RWPE2 (cell line): ENCODE data around the gene NHLRC2.

Experiments used
- ATAC-seq: fragments of 200-7000 bp; cut with Tn5 transposase; 3 replicates; pipeline ENCODE4 v1.9.1; 2021; ENCODE audit warnings: low read depth
- DNase-seq: peaks from one replicate; pipeline ENCODE4 v3.0.0-alpha.2; 2020; ENCODE audit warnings: low spot score
- H3K27ac ChIP-seq: fragments of 450-650 bp; 2 replicates; pipeline ENCODE4 v1.5.1; 2017; ENCODE audit warnings: mild to moderate bottlenecking; ENCODE audit not compliant: poor library complexity, severe bottlenecking
- H3K27me3 ChIP-seq: fragments of 250-450 bp; sonication (Bioruptor Pico); 2 replicates; pipeline ENCODE4 v1.5.1; 2021; ENCODE audit warnings: mild to moderate bottlenecking, moderate library complexity; ENCODE audit not compliant: insufficient read depth, poor library complexity, severe bottlenecking
- H3K36me3 ChIP-seq: fragments of 250-450 bp; sonication (Bioruptor Pico); 2 replicates; pipeline ENCODE4 v1.5.1; 2020; ENCODE audit warnings: low read depth, mild to moderate bottlenecking, moderate library complexity
- H3K4me1 ChIP-seq: fragments of 250-450 bp; sonication (Bioruptor Pico); 2 replicates; pipeline ENCODE4 v1.5.1; 2021; ENCODE audit warnings: mild to moderate bottlenecking, moderate library complexity; ENCODE audit not compliant: insufficient read depth, poor library complexity, severe bottlenecking
- H3K4me3 ChIP-seq: fragments of 250-450 bp; sonication (Bioruptor Pico); 2 replicates; pipeline ENCODE4 v1.5.1; 2021; ENCODE audit warnings: mild to moderate bottlenecking, moderate library complexity; ENCODE audit not compliant: severe bottlenecking
- H3K9me3 ChIP-seq: fragments of 250-450 bp; sonication (Bioruptor Pico); 2 replicates; pipeline ENCODE4 v1.5.1; 2021; ENCODE audit warnings: mild to moderate bottlenecking, moderate library complexity; ENCODE audit not compliant: severe bottlenecking
- TF ChIP-seq, protein P1 (sequence below): fragments of 450-650 bp; IDR thresholded peaks from one replicate; pipeline ENCODE4 v1.5.1; 2017; ENCODE audit warnings: mild to moderate bottlenecking, moderate library complexity; ENCODE audit not compliant: poor library complexity, severe bottlenecking

NHLRC2 gene

DNA sequence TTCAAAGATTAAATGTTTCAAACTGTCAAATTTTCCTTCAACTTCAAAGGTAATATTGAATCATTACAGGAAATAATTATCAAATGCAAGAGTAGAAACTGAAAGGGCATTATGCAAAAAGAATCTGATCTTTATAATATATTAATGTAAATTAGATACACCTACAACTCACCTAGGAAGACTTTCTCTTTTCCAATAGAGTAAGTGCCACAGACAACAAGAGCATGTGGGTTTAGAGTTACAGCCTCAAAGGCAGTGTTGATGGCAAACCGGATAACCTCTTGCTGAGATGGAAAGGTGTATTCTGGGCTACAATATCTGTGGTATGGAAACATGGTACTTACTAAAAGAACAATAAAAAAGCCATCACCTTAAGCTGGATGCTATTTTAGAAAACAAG, 12.3 kb upstream of the NHLRC2 start:
- peaks cover 67% of the 10 kb centered on the region for H3K36me3 ChIP-seq
- TF ChIP-seq, protein P1, sequence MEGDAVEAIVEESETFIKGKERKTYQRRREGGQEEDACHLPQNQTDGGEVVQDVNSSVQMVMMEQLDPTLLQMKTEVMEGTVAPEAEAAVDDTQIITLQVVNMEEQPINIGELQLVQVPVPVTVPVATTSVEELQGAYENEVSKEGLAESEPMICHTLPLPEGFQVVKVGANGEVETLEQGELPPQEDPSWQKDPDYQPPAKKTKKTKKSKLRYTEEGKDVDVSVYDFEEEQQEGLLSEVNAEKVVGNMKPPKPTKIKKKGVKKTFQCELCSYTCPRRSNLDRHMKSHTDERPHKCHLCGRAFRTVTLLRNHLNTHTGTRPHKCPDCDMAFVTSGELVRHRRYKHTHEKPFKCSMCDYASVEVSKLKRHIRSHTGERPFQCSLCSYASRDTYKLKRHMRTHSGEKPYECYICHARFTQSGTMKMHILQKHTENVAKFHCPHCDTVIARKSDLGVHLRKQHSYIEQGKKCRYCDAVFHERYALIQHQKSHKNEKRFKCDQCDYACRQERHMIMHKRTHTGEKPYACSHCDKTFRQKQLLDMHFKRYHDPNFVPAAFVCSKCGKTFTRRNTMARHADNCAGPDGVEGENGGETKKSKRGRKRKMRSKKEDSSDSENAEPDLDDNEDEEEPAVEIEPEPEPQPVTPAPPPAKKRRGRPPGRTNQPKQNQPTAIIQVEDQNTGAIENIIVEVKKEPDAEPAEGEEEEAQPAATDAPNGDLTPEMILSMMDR, result no peak
- DNase-seq (no peak), ATAC-seq (no peak)
- H3K9me3 ChIP-seq, result no peaks in the 10 kb centered on the region
- no peaks in the 10 kb centered on the region for H3K4me1 ChIP-seq
- no peak overlapping the region for H3K4me3 ChIP-seq
- no peak overlapping the region for H3K27ac ChIP-seq
- no peaks in the 10 kb centered on the region for H3K27me3 ChIP-seq

DNA sequence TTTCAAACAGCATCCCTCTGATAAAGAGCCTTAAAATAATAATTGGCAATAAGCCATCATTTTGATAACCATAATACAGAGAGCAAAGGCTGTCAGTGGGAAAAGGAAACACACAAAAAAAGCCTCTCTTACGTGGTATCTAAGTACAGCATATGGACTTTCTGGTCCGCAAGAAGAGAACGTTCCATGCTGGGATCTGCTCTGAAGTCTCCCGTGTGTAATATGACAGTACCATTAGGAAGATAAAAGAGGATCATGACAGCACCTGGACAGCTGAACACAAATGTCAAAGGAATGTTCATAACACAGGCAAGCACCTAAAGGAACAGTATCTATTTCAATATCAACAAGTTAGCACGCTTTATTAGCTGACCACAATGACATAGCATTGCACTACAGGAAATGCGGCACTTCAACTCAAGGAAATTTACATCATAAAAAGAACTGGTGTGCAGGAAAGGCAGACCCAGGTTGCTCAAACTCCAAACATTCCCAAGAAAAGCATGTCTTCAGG, 10.4 kb upstream of the NHLRC2 start:
- TF ChIP-seq, protein P1, result no peak
- H3K27me3 ChIP-seq, result no peaks in the 10 kb centered on the region
- ATAC-seq (no peak), DNase-seq (no peak)
- H3K36me3 ChIP-seq, result peaks cover 79% of the 10 kb centered on the region
- H3K27ac ChIP-seq, result no peak overlapping the region
- H3K9me3 ChIP-seq, result no peaks in the 10 kb centered on the region
- no peaks in the 10 kb centered on the region for H3K4me1 ChIP-seq
- H3K4me3 ChIP-seq, result no peak overlapping the region

DNA sequence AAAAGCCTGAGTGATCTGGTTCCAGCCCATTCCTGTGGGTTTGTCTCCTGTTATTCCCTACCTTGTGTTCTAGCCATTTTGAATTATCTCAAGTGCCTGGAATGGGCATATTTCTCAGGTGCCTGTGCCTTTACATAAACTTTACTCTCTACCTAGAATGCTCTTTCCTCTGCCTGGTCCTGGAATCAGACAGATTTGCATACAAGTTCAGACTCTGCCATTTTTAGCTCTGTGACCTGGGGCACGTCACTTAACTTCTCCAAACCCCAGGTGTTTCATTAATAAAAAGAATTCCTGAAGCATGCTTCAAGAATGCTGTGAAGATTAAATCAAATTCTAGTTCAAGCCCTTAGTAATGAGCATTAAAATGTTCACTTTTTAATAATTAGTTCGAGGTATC, 8.4 kb upstream of the NHLRC2 start:
- Histone ChIP-seq H3K27me3 (no peaks in the 10 kb centered on the region), H3K9me3 (no peaks in the 10 kb centered on the region), H3K4me1 (peaks cover 5% of the 10 kb centered on the region), H3K4me3 (no peak overlapping the region), H3K27ac (no peak overlapping the region), H3K36me3 (peaks cover 85% of the 10 kb centered on the region)
- ATAC-seq (no peak), DNase-seq (no peak)
- TF ChIP-seq, protein P1, result no peak

DNA sequence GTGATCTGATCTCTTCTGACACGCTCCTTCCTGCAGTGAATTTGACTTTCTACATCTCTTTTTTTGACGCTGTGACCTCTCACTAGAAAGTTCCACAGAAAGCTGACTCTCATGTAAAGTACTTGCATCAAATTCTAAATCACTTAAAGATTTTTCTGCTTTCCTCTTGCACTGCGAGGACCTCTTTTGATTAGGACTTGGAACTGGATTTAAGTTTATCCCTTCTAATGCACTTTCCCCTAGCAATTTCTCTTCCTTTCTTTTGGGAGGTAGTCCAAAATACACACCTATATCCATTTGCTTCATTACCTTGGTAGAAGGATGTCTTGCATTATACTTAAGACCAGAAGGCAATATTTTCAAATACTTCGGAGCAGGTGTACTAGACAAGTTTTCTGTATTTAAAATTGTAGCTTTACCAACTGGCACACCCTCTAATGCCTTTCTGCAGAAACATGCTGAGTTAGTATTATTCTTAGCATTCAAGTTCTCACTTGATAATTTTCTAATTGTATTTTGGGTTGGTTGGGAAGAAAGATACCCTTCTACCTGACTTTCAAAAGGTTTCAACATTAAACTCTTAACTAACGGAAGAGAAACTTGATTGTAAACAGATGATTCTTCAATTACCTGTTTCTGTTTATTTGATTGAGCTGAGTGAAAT, 5.2 kb upstream of the NHLRC2 start:
- Histone ChIP-seq H3K9me3 (no peaks in the 10 kb centered on the region), H3K4me3 (no peak overlapping the region), H3K27ac (no peak overlapping the region), H3K27me3 (no peaks in the 10 kb centered on the region), H3K36me3 (peaks cover 58% of the 10 kb centered on the region), H3K4me1 (peaks cover 17% of the 10 kb centered on the region)
- TF ChIP-seq, protein P1, result no peak
- ATAC-seq (no peak), DNase-seq (no peak)

DNA sequence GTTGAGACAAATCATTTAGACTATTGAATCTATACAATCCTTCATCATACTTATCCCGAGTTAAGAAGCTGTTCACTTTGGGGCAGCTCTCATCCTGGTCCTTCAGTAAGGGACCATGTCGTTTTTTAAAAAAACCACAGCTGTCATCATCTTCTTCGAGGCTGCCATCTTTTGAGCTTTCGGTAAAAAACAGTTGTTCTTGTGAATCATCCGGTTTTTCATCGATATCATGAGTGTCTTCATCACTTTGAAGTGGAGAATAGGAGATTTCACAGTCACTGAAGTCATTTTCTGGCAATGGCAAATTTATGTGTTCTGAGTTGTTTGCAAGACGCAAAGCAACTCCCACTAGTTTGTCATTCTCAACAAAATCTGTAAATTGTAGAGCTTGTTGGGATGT, 4.5 kb upstream of the NHLRC2 start:
- peaks cover 17% of the 10 kb centered on the region for H3K4me1 ChIP-seq
- H3K27ac ChIP-seq, result no peak overlapping the region
- no peak overlapping the region for H3K4me3 ChIP-seq
- DNase-seq (no peak), ATAC-seq (no peak)
- H3K27me3 ChIP-seq, result no peaks in the 10 kb centered on the region
- H3K36me3 ChIP-seq, result peaks cover 53% of the 10 kb centered on the region
- no peaks in the 10 kb centered on the region for H3K9me3 ChIP-seq
- TF ChIP-seq, protein P1, result no peak
